Epithelial cell of esophagus (primary cell): ENCODE data around the gene ARHGAP28.

Experiments
- DNase-seq: peaks from one replicate; pipeline ENCODE4 v3.0.0; 2010; ENCODE audit warnings: low read depth
- H3K4me3 ChIP-seq: 2 replicates; pipeline ENCODE4 v1.5.1; 2011; ENCODE audit warnings: mild to moderate bottlenecking, low read length, control low read depth
- CTCF ChIP-seq: IDR thresholded peaks from 2 replicates; pipeline ENCODE4 v1.5.1; 2011; ENCODE audit warnings: low read depth, mild to moderate bottlenecking, low read length, control low read depth, inconsistent platforms; ENCODE audit not compliant: insufficient read depth; ENCODE audit errors: missing control alignments

Gene ARHGAP28

GRCh38 chr18:6859676-6860422 lies 130.3 kb downstream of the ARHGAP28 start:
- H3K4me3 ChIP-seq: no peak overlapping the region
- TF ChIP-seq CTCF: no peak
- no peak for DNase-seq

- no peak for TF ChIP-seq CTCF
- no peak overlapping the region for H3K4me3 ChIP-seq
- no peak for DNase-seq
Observed at GRCh38 chr18:6860804-6861448, 131.4 kb downstream of the ARHGAP28 start.

- no peak for TF ChIP-seq CTCF
- DNase-seq: no peak
- no peak overlapping the region for H3K4me3 ChIP-seq
Observed at GRCh38 chr18:6865251-6865650, 135.7 kb downstream of the ARHGAP28 start.

DNA sequence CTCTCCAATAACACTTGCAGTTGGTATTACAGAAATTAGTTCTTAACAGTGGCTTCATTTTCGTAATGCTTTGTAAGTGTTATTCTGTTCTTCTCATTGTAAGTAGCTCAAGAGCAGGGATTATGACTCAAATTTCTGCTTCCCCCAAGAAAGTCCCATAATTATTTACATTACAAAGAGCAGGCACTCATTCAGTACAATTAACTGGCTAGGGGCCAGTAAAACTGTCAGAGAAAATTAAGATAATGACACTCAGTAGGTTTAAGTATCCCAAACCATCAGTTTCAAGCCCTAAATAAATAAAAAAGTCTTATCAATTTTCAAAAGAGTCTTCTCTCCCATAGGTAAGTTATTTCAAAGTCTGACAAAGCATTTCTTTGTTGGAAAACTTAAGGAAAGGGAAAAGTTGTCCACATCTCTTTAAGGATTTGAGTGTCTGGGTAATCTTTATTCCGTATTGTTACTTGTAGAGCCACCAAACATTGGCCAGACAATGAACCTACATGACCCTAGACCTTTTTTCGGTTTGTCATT lies 137.1 kb downstream of the ARHGAP28 start:
- DNase-seq: no peak
- no peak overlapping the region for H3K4me3 ChIP-seq
- no peak for TF ChIP-seq CTCF

DNA sequence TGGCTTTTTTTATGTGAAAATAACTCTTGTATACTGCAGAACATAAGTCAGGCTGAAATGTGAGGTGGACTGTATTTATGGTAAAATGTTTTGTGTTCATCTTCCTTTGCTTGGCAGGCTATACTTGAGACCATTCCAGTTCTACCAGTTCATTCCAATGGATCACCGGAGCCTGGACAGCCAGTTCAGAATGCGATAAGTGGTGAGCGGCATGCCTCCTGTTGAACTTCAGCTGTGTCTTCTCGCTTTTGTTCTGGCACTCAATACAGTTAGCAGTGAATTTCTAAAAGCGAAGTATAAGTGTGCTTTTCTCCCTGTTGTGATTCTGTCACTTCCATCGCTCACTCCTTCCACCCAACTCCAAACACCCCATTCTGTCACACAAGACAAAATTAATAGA lies 138.5 kb downstream of the ARHGAP28 start:
- TF ChIP-seq CTCF: no peak
- no peak overlapping the region for H3K4me3 ChIP-seq
- no peak for DNase-seq

DNA sequence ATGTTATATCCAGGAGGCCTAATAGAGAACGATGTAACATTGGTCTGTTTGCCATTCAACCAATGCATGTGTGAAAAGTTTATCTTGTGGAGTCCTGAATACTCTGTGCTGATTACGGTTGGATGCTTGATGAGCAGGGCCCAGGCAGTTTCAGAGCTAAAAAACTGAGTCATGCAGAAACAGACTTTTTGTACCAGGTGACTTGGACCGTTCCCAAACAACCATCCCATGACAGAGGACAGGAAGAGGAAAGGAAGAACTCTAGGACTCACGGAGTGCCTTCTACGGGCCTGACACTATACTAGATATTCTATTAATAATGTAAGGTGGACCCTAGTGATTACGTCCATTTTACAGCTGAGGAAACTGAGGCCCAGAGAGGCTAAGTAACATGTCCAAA lies 142.1 kb downstream of the ARHGAP28 start:
- TF ChIP-seq CTCF: no peak
- no peak overlapping the region for H3K4me3 ChIP-seq
- DNase-seq: no peak
